Upper lobe of right lung (tissue), 1 donor: Measurements from ENCODE around the gene CNIH2. TPM values are rescaled to one million over a fixed set of nuclear protein-coding genes. Genes with fewer than 3 reads are reported as not detected.
"Not testable (repeated sequence)": the region's sequence is repeated elsewhere in the genome, so short reads cannot be mapped to it uniquely, and the experiment has no call there.

Experiments used
- ATAC-seq: fragments of 200-7000 bp; cut with Tn5 transposase; one replicate; pipeline ENCODE4 v1.9.1; 2020; ENCODE audit warnings: mild to moderate bottlenecking, moderate library complexity
- DNase-seq: peaks from one replicate; pipeline ENCODE4 v3.0.0-alpha.2; 2020
- H3K27ac ChIP-seq: fragments of 200-600 bp; one replicate; pipeline ENCODE4 v1.8.0; 2022
- H3K27me3 ChIP-seq: fragments of 200-600 bp; one replicate; pipeline ENCODE4 v1.8.0; 2022; ENCODE audit warnings: mild to moderate bottlenecking
- H3K36me3 ChIP-seq: fragments of 200-600 bp; one replicate; pipeline ENCODE4 v1.8.0; 2022
- H3K4me1 ChIP-seq: fragments of 200-600 bp; one replicate; pipeline ENCODE4 v1.8.0; 2022
- H3K4me3 ChIP-seq: fragments of 200-600 bp; one replicate; pipeline ENCODE4 v1.8.0; 2022; ENCODE audit warnings: mild to moderate bottlenecking
- H3K9me3 ChIP-seq: fragments of 200-600 bp; one replicate; pipeline ENCODE4 v1.8.0; 2022
- CTCF ChIP-seq: fragments of 200-600 bp; IDR thresholded peaks from one replicate; pipeline ENCODE4 v1.8.0; 2022; ENCODE audit warnings: antibody characterized with exemption
- intact Hi-C: fragments of 100-400 bp; cut with DNase I; formaldehyde crosslinking; loops from one replicate; pipeline ENCODE4 v1.11.0; 2022
- total RNA-seq: library from RNA; stranded (reverse); fragmentation: NEBNext Ultra II Directional; extraction: Animal tissue kit (Norgen Biotek cat#: 25700); gene quantifications from one replicate; pipeline ENCODE4 v1.2.1, GENCODE V29; 2021
- donor health status: DM: no; HTN: yes; CAD: no; lungs with severe emphysema.

CNIH2 gene
- total RNA-seq, 1 donor from 2014 or later = 1.6 TPM

GRCh38 chr11:66315921-66316811, 38.2 kb downstream of the CNIH2 start:
- Histone ChIP-seq H3K27ac (peak overlapping the region; percentile 70), H3K27me3 (no peaks in the 10 kb centered on the region), H3K4me1 (peaks cover 30% of the 10 kb centered on the region), H3K36me3 (no peaks in the 10 kb centered on the region), H3K9me3 (no peaks in the 10 kb centered on the region), H3K4me3 (peak overlapping the region; percentile 39)
- intact Hi-C loops = loop anchor here (10.0 kb wide), 1 partner anchor 69 kb away; no protein-coding TSS in a partner anchor
- ATAC-seq = no peak
- TF ChIP-seq CTCF = no peak
- peak; percentile 63 for DNase-seq

- H3K27ac ChIP-seq = peak within 1 kb of the TSS; percentile 73
- ATAC-seq (no peak), DNase-seq (peak; percentile 76)
- H3K36me3 ChIP-seq = no peaks in the 10 kb centered on the region
- peak within 1 kb of the TSS; percentile 39 for H3K4me3 ChIP-seq
- intact Hi-C loops = loop anchor here (10.0 kb wide), 1 partner anchor 68 kb away; no protein-coding TSS in a partner anchor
- H3K27me3 ChIP-seq = no peaks in the 10 kb centered on the region
- H3K9me3 ChIP-seq = no peaks in the 10 kb centered on the region
- peaks cover 30% of the 10 kb centered on the region for H3K4me1 ChIP-seq
- no peak for TF ChIP-seq CTCF
Observed at GRCh38 chr11:66316849-66317251, 38.9 kb downstream of the CNIH2 start, which contains the start of gene CD248. TSS of gene CD248 (minus strand) at chr11:66317044. CDS start at chr11:66317027, 17 bp downstream.

GRCh38 chr11:66317322-66317722, 39.3 kb downstream of the CNIH2 start:
- intact Hi-C loops = loop anchor here (10.0 kb wide), 1 partner anchor 67 kb away; no protein-coding TSS in a partner anchor
- ATAC-seq (no peak), DNase-seq (peak; percentile 72)

GRCh38 chr11:66317723-66318599, 40.0 kb downstream of the CNIH2 start:
- Histone ChIP-seq H3K9me3 (no peaks in the 10 kb centered on the region), H3K27ac (peak overlapping the region; percentile 73), H3K4me3 (no peak overlapping the region), H3K36me3 (no peaks in the 10 kb centered on the region), H3K27me3 (no peaks in the 10 kb centered on the region), H3K4me1 (peaks cover 29% of the 10 kb centered on the region)
- DNase-seq = peak; percentile 70
- intact Hi-C loops = loop anchor here (10.0 kb wide), 1 partner anchor 67 kb away; no protein-coding TSS in a partner anchor
- TF ChIP-seq CTCF = no peak
- ATAC-seq = peak; percentile 52

More at GRCh38 chr11:66317322-66317722, 39.3 kb downstream of the CNIH2 start:
- H3K4me3 ChIP-seq = peak overlapping the region; percentile 39
- peaks cover 30% of the 10 kb centered on the region for H3K4me1 ChIP-seq
- H3K27ac ChIP-seq = peak overlapping the region; percentile 73
- no peaks in the 10 kb centered on the region for H3K36me3 ChIP-seq
- no peaks in the 10 kb centered on the region for H3K9me3 ChIP-seq
- TF ChIP-seq CTCF = no peak
- H3K27me3 ChIP-seq = no peaks in the 10 kb centered on the region

GRCh38 chr11:66318600-66318970, 40.6 kb downstream of the CNIH2 start:
- DNase-seq (no peak), ATAC-seq (no peak)
- H3K9me3 ChIP-seq = no peaks in the 10 kb centered on the region
- TF ChIP-seq CTCF = no peak
- H3K27ac ChIP-seq = peak overlapping the region; percentile 73
- no peak overlapping the region for H3K4me3 ChIP-seq
- peaks cover 23% of the 10 kb centered on the region for H3K4me1 ChIP-seq
- no peaks in the 10 kb centered on the region for H3K27me3 ChIP-seq
- intact Hi-C loops = loop anchor here (10.0 kb wide), 1 partner anchor 66 kb away; no protein-coding TSS in a partner anchor
- H3K36me3 ChIP-seq = no peaks in the 10 kb centered on the region

GRCh38 chr11:66320289-66320688, 42.3 kb downstream of the CNIH2 start:
- H3K27ac ChIP-seq, ATAC-seq, H3K36me3 ChIP-seq, H3K4me3 ChIP-seq, DNase-seq, H3K9me3 ChIP-seq, intact Hi-C loops, H3K27me3 ChIP-seq: not testable (repeated sequence)
- peaks cover 23% of the 10 kb centered on the region for H3K4me1 ChIP-seq

GRCh38 chr11:66320748-66321147, 42.8 kb downstream of the CNIH2 start:
- H3K27me3 ChIP-seq, DNase-seq, H3K9me3 ChIP-seq, ATAC-seq, intact Hi-C loops, H3K4me3 ChIP-seq, H3K27ac ChIP-seq, H3K36me3 ChIP-seq: not testable (repeated sequence)
- H3K4me1 ChIP-seq = peaks cover 23% of the 10 kb centered on the region
